NAMALWA (cell line): Measurements from ENCODE around the gene GPR32.
"Not testable (repeated sequence)": the region's sequence is repeated elsewhere in the genome, so short reads cannot be mapped to it uniquely, and the experiment has no call there.

Experiments used
- DNase-seq: peaks from one replicate; pipeline ENCODE4 v3.0.0-alpha.2; 2015; ENCODE audit warnings: low spot score

The GPR32 gene

GRCh38 chr19:50783848-50784152 is 13.5 kb downstream of the GPR32 start:
- DNase-seq: not testable (repeated sequence)

- no peak for DNase-seq
These were observed 14.4 kb downstream of the GPR32 start for GRCh38 chr19:50784710-50785109.

GRCh38 chr19:50785329-50785728 is 15.1 kb downstream of the GPR32 start:
- no peak for DNase-seq

- DNase-seq: no peak
These were observed 20.1 kb downstream of the GPR32 start, which contains the start of gene ACP4 for GRCh38 chr19:50790396-50790795. Gene ACP4, plus strand, starts transcription at chr19:50790415. Its CDS starts 0 bp downstream, at chr19:50790415.

- DNase-seq: no peak
These were observed 20.7 kb downstream of the GPR32 start for GRCh38 chr19:50790922-50791467.

- no peak for DNase-seq
These were observed 21.5 kb downstream of the GPR32 start for GRCh38 chr19:50791594-50792271.

- no peak for DNase-seq
These were observed 22.3 kb downstream of the GPR32 start for GRCh38 chr19:50792272-50793250.

GRCh38 chr19:50793558-50794065 is 23.3 kb downstream of the GPR32 start:
- no peak for DNase-seq

GRCh38 chr19:50794074-50794875 is 24.0 kb downstream of the GPR32 start:
- DNase-seq: peak; percentile 75

GRCh38 chr19:50794876-50795663 is 24.8 kb downstream of the GPR32 start:
- peak; percentile 57 for DNase-seq

- DNase-seq: no peak
These were observed 25.4 kb downstream of the GPR32 start for GRCh38 chr19:50795664-50796073.

GRCh38 chr19:50796128-50796633 is 25.9 kb downstream of the GPR32 start:
- DNase-seq: peak; percentile 47

- no peak for DNase-seq
These were observed 26.6 kb downstream of the GPR32 start for GRCh38 chr19:50796634-50797428.

- DNase-seq: no peak
These were observed 27.1 kb downstream of the GPR32 start for GRCh38 chr19:50797429-50797780.

GRCh38 chr19:50797781-50798658 is 27.8 kb downstream of the GPR32 start:
- no peak for DNase-seq

GRCh38 chr19:50798659-50799546 is 28.6 kb downstream of the GPR32 start:
- no peak for DNase-seq

- no peak for DNase-seq
These were observed 29.2 kb downstream of the GPR32 start for GRCh38 chr19:50799547-50799851.

GRCh38 chr19:50801107-50801506 is 30.8 kb downstream of the GPR32 start:
- no peak for DNase-seq
